GM19193 (cell line): ENCODE data around the gene RIPPLY3.

ENCODE experiments used
- POLR2A ChIP-seq: IDR thresholded peaks from 4 replicates; pipeline ENCODE4 v1.6.1; 2011; ENCODE audit not compliant: insufficient read depth, insufficient read length; ENCODE audit errors: extremely low read depth

The RIPPLY3 gene

DNA sequence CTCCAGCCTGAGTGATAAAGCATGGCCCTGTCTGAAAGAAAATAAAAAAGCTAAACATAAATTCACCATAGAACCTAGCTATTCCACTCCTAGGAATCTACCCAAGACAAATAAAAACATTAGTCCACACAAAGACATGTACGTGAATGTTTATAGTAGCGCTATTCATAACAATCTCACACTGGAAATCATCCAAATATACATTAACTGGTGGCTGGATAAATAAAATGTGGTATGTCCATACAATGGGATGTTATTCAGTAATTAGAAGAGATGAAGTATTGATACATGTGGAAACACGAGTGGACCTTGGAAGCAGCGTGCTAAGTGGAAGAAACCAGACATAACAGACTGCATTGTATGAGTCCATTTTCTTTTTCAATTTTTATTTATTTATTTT lies 29.7 kb downstream of the RIPPLY3 start:
- TF ChIP-seq POLR2A = no peak

DNA sequence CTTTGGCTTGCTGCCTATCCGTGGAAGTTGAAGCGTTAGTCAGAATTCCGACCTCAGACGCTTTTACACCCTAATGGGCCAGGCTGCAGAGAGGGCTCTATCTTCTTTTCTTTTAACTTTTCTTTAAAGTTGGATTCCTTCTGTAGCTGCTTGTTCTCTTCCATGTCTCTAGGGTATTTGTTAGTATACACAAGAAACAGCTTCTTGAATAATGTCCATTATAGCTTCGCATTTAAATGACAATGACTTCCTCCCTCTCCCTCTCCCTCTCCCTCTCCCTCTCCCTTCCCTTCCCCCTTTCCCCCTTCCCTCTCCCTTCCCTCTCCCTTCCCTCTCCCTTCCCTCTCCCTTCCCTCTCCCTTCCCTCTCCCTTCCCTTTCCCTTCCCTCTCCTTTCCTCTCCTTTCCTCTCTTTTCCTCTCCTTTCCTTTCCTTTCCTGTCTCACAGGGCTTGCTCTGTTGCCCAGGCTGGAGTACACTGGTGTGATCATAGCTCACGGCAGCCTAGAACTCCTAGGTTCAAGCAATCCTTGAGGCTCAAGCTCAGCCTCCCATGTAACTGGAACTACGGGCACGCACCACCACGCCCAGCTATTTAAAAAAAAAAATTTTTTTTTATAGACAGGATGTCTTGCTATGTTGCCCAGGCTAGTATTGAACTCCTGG lies 33.0 kb downstream of the RIPPLY3 start:
- TF ChIP-seq POLR2A = no peak

DNA sequence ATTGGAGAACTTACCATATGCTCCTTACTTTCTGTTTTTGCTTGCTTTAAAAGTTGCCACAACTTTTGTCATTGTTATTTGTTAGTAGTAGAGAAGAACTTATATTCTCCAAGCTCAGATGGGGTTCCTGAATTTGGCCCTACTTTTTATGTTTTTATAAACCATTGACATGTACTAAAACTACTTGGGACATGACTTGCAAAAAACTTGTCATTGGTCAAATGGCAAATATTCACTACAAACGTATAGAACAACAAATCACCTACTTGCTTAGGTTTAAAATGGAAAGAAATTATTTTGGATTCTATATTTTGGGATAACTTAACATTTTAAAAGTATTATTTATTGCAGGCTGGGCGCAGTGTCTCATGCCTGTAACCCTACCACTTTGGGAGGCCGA lies 33.7 kb downstream of the RIPPLY3 start:
- no peak for TF ChIP-seq POLR2A

DNA sequence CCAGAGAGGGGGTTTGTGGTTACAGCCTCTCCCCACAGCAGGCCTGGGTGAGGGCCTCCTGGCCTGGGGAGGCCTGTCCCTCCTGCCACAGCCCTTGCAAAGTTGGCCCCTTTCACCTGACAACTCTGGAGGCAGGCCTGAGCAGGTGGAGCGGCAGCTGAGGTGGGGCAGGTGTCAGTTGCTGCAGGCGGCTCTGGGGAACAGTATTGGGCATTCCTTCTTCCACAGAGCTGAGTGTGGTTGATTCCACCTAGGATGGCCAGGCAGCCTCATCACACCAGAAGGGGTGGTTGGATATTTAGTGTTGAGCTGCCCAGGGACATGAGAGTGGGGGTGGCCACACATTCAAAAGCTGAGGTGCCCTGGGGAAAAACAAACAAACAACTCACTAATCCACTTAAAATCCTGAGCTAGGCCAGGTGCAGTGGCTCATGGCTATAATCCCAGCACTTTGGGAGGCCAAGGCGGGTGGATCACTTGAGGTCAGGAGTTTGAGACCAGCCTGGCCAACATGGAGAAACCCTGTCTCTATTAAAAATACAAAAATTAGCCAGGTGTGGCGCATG lies 35.3 kb downstream of the RIPPLY3 start:
- no peak for TF ChIP-seq POLR2A

DNA sequence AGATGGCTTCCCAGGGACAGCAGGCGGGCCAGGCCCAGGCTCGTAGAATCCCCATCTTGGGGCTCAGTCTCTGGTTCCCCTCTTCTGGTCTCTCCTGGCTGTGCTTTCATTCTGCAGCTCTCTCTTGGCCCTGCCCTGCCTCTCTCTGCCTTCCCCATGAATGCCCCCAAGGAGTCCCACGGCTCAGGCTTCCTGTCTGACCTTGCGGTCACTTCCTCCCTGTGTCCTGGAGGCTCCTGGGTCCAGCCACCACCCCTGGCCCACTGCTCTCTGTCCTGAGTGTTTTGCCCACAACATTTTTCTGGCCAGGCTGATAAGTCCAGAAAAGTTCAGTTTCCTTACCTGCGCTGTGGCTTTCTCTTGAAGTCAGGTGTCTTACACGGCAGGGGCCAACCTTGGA lies 37.3 kb downstream of the RIPPLY3 start:
- TF ChIP-seq POLR2A = no peak

DNA sequence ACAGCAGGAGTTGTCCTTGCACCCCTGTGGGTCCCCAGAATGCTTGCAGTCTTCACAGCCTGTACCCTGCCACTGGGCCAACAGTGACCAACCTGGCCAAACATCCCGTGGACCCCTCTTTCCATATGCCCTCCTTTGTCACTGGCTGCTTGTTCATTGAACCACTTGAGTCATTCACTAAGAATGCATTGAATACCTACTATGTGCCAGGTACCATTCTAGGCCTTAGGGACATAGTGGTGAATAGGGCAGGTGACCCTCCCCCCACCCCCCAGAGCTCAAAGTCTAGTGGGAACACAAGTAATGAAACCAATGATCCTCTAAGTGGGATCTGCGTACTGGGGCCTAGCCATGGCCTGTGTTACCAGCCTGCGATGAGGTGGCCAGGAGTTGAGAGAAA lies 38.1 kb downstream of the RIPPLY3 start:
- no peak for TF ChIP-seq POLR2A

DNA sequence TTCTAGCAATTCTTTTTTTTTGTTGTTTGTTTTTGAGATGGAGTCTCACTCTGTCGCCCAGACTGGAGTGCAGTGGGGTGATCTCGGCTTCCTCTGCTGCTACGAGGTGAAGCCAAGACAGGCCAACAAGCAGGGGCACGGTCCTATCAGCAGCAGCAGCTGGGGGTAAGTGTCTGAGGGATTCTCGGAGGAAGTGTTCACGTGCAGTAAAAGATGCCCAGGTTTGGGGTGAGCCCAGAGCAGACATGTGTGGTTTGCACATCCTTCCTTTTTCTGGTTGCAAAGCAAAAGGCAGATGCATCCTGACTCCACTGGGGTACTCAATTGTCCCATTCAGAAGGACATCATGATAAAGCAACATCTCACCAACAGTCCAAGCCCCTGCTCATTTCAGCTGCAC lies 38.6 kb downstream of the RIPPLY3 start:
- TF ChIP-seq POLR2A = no peak

DNA sequence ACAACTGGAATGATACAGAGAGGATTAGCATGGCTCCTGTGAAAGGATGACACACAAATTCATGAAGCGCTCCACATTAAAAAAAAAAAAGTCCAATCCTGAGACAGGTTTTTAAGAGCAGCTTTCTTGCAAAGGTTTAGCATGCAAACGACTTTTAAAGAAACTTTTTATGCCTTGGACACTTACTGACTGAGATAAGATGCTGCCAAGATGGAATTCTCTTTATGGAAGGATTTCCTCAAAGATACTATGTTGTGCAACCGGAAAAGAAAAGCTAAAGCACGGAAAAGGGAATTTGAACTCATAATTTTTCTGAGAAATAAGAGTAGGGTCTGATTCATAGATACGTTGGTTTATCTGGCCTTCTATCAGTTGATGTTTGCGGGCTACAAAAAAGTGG lies 39.1 kb downstream of the RIPPLY3 start:
- TF ChIP-seq POLR2A = no peak

DNA sequence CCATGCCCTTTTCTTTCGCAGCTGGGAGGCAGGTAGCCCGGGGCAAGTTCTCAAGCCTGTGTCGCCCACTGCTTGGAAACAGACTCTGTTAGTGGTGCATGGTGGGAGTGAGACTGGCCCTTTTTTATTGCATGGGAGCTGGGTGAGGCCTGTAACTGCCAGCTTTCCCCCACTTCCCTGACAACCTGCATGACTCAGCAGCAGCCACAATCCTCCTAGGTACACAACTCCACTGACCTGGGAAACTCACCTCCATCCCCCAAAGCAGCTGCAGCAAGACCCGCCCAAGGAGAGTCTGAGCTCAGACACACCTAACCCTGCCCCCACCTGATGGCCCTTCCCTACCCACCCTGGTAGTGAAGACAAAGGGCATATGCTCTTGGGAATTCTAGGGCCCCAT lies 40.6 kb downstream of the RIPPLY3 start:
- no peak for TF ChIP-seq POLR2A

DNA sequence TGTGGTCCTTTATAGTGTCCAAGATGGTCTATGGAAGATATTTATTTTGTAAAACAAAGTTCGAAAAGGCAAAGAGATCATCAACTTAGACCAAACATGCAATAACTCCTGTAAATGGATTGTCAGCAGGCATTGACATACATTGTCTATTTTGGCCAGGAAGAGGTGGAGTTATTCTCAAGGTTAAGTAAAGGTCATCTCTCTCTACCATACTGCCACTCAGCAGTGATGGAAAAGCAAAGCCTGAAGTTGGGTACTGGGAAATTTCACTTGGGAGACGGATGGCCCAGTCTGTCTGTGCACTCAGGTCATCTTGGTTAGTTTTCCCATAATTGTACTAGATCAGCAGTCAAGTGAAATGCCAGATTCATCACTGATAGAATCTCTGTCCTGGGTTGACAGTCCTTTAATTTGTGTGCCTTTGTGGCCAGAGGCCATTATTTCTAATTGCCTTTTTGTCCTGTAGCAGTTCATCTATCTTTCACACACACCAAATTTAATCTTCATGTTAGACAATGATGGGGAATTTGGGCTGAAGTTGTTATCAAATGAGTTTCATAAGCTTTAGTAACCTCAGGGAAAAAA lies 48.9 kb downstream of the RIPPLY3 start:
- TF ChIP-seq POLR2A = no peak

DNA sequence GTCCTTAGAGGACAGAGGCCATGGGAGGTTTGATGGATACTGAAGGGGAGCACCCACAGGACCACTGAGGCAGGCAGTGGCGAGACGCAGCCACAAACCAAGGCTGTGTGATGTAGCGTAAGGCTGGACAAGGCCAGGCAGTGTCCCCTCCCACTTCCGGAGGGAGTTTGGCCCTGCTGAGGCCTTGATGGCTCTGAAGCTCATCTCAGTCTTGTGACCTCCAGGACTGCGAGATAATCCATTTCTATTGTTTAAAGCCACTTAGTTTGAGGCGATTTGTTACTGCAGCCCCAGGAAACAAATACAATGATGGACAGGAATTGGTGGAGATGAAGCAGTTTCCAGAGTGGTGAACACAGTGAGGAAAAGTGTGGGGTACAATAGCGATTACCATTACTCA lies 51.1 kb downstream of the RIPPLY3 start:
- TF ChIP-seq POLR2A = no peak

DNA sequence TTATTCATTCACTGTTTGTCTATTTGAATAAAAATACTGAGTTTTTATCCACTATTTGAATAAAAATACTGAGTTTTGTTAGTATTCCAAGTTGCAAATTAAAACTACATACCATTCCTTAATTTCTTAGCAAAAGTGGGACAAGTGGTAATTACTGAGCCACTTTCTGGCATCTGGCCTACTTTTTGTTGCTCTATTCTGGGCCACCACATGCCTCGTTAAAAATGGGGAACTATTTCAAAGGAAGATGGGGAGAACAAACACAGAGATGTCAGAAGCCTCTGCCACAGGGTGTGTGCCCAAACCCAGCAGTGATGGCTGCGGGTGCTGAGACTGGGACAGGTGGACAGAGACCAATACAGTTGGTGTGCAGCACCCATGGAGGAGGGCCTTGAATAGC lies 51.8 kb downstream of the RIPPLY3 start:
- no peak for TF ChIP-seq POLR2A

DNA sequence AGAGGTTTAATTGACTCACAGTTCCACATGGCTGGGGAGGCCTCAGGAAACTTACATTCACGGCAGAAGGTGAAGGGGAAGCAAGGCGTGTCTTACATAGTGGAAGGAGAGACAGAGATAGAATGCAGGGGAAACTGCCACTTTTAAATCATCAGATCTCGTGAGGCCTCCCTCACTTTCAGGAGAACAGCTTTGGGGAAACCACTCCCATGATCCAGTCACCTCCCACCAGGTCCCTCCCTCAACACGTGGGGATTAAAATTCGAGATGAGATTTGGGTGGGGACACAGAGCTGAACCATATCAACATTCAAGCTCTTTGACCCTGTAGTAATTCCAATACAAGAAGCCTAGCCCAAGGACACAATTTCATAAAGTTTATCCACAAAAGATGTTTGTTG lies 52.7 kb downstream of the RIPPLY3 start:
- TF ChIP-seq POLR2A = no peak

DNA sequence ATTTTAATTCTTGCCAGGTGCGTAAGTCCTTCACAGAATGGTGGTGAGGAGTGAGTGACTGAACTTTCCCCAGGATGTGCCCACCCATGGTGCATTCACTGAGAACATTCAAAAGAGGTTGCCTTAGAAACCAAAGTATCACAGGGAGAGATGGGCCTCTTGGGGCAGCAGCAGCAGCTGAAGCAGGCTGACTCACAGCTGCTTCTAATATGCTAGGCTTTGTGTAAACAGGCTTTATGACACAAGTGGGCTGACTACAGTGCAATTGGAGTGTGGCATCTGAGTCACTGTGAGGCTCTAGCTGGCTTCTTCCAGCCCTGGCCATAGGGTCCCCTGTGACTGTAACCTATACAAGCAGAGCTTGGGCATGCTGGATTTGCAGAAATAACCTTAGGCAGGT lies 53.8 kb downstream of the RIPPLY3 start:
- no peak for TF ChIP-seq POLR2A

DNA sequence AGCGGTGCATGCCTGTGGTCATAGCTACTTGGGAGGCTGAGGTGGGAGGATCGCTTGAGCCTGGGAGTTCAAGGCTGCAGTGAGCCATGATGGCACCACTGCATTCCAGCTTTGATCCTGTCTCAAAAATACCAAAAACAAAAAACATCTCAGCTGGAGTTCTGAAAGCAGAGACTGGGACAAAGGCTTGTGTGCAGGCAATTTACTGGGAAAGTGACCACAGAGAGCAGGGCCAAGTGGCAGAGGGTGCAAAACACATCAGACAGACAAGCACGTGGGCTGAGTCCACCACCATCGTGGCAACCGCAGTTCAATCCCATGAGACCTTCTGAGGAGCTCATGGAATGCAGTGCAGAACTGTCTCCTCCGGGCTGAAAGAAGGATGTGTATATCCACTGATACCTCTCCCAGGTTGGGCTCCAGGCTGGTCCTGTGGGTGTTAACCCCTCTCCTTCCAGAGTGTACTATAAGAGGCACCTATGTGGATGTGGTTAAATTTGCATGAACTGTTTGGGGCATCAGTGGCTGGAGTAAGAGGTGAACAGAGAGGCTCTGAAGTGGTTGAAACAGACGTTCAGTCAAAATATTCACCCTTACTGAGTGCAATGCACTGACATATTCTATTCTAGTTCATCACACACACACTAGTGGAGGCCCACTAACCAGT lies 55.6 kb downstream of the RIPPLY3 start:
- no peak for TF ChIP-seq POLR2A

DNA sequence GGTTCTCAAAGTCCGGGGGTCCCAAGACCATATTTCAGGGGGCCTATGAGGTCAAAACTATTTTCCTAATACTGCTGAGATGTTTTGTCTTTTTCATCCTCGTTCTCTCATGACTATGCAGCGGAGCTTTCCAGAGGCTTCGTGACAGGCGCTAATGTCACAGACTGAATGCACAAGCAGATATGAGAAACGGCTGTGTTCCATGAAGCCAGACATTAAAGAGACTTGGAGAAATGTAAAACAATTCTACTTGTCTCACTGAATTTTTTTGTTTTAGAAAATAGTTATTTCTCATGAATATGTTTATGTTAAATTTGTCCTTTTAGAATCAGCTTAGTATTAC lies 56.1 kb downstream of the RIPPLY3 start:
- TF ChIP-seq POLR2A = no peak
